CD14-positive monocyte (primary cell): ENCODE data around the gene SLC25A22. TPM values are rescaled to one million over a fixed set of nuclear protein-coding genes. Genes with fewer than 3 reads are reported as not detected.

ENCODE experiments used
- DNase-seq, 3 donors: peaks; one replicate each; pipeline ENCODE4 v3.0.0-alpha.2; 2011 to 2022
- H2AFZ ChIP-seq: 2 replicates; pipeline ENCODE4 v1.6.0; 2012; ENCODE audit warnings: mild to moderate bottlenecking, low read depth, low read length, inconsistent platforms; ENCODE audit not compliant: insufficient read depth, poor library complexity, severe bottlenecking
- H3K27ac ChIP-seq, 2 donors: 1 replicate in 1 of 2; 2 replicates in 1 of 2; pipeline ENCODE4 v1.5.1; 2012 to 2013; ENCODE audit warnings: low read length in 2 of 2, control low read depth in 1 of 2, inconsistent platforms in 1 of 2, low read depth in 1 of 2, mild to moderate bottlenecking in 1 of 2
- H3K27me3 ChIP-seq, 2 donors: one replicate each; pipeline versions ENCODE4 v1.6.0 to v1.6.1; 2011 to 2013; ENCODE audit warnings: low read length in 2 of 2; ENCODE audit not compliant: control insufficient read depth in 2 of 2, insufficient read depth in 2 of 2
- H3K36me3 ChIP-seq, 2 donors: replicated peaks in 1 of 2; 1 replicate in 1 of 2; 2 replicates in 1 of 2; pipeline versions ENCODE4 v1.5.1 to v1.6.1; 2012 to 2013; ENCODE audit warnings: low read length in 2 of 2, control low read depth in 1 of 2, inconsistent platforms in 1 of 2, mild to moderate bottlenecking in 1 of 2; ENCODE audit not compliant: insufficient read depth in 2 of 2, control insufficient read depth in 1 of 2
- H3K4me1 ChIP-seq, 2 donors: 1 replicate in 1 of 2; 2 replicates in 1 of 2; pipeline versions ENCODE4 v1.5.1 to v1.6.1; 2012 to 2013; ENCODE audit warnings: low read length in 2 of 2, control low read depth in 1 of 2, inconsistent platforms in 1 of 2, mild to moderate bottlenecking in 1 of 2, moderate library complexity in 1 of 2; ENCODE audit not compliant: insufficient read depth in 2 of 2, control insufficient read depth in 1 of 2
- H3K4me2 ChIP-seq: replicated peaks from 2 replicates; pipeline ENCODE3; 2012; ENCODE audit warnings: low read length, moderate library complexity, mild to moderate bottlenecking; ENCODE audit not compliant: poor library complexity, severe bottlenecking; ENCODE audit errors: extremely low read depth
- H3K4me3 ChIP-seq, 3 experiments: fragments of 200-600 bp in 1 of 3; sonication (generic) in 1 of 3; replicated peaks in 1 of 3; 1 replicate in 2 of 3; 2 replicates in 1 of 3; pipeline ENCODE4 v1.5.1; 2011 to 2013; ENCODE audit warnings: low read length in 3 of 3, mild to moderate bottlenecking in 3 of 3, control low read depth in 2 of 3, low read depth in 2 of 3, inconsistent platforms in 1 of 3, moderate library complexity in 1 of 3
- H3K79me2 ChIP-seq: 2 replicates; pipeline ENCODE4 v1.6.0; 2012; ENCODE audit warnings: mild to moderate bottlenecking, control low read depth, inconsistent platforms, low read length, moderate library complexity; ENCODE audit not compliant: insufficient read depth
- H3K9ac ChIP-seq: 2 replicates; pipeline ENCODE4 v1.6.0; 2017; ENCODE audit warnings: low read length, mild to moderate bottlenecking; ENCODE audit not compliant: insufficient read depth, poor library complexity, severe bottlenecking
- H3K9me3 ChIP-seq, 2 donors: replicated peaks in 1 of 2; 1 replicate in 1 of 2; 2 replicates in 1 of 2; pipeline versions ENCODE4 v1.5.1 to v1.6.1; 2012 to 2013; ENCODE audit warnings: low read length in 2 of 2, control low read depth in 1 of 2; ENCODE audit not compliant: control insufficient read depth in 1 of 2, insufficient read depth in 1 of 2
- H4K20me1 ChIP-seq: 2 replicates; pipeline ENCODE4 v1.6.0; 2012; ENCODE audit warnings: mild to moderate bottlenecking, low read length, control low read depth, moderate library complexity; ENCODE audit not compliant: insufficient read depth
- H3K27ac Mint-ChIP-seq, 7 donors: one replicate each; pipeline ENCODE4 v1.8.0; 2020; ENCODE audit warnings: mild to moderate bottlenecking in 7 of 7, mixed read lengths in 7 of 7, moderate library complexity in 6 of 7, inconsistent platforms in 2 of 7
- H3K27me3 Mint-ChIP-seq, 3 donors: one replicate each; pipeline ENCODE4 v1.8.0; 2021 to 2022; ENCODE audit warnings: low read depth in 3 of 3, mild to moderate bottlenecking in 3 of 3, mixed read lengths in 3 of 3, moderate library complexity in 3 of 3, inconsistent platforms in 1 of 3
- H3K36me3 Mint-ChIP-seq, 2 donors: one replicate each; pipeline ENCODE4 v1.8.0; 2020; ENCODE audit warnings: mixed read lengths in 2 of 2, inconsistent platforms in 1 of 2, mild to moderate bottlenecking in 1 of 2
- H3K4me1 Mint-ChIP-seq: one replicate; pipeline ENCODE4 v1.8.0; 2020; ENCODE audit warnings: mild to moderate bottlenecking, mixed read lengths
- H3K4me3 Mint-ChIP-seq, 2 donors: one replicate each; pipeline ENCODE4 v1.8.0; 2020; ENCODE audit warnings: mild to moderate bottlenecking in 2 of 2, mixed read lengths in 2 of 2, moderate library complexity in 1 of 2
- H3K9me3 Mint-ChIP-seq, 7 donors: one replicate each; pipeline ENCODE4 v1.8.0; 2020 to 2022; ENCODE audit warnings: mixed read lengths in 7 of 7, mild to moderate bottlenecking in 6 of 7, moderate library complexity in 6 of 7, inconsistent platforms in 2 of 7
- WGBS: methylation state at CpG from one replicate; pipeline ENCODE4 v1.1.5; 2013; ENCODE audit warnings: missing lambda C conversion rate; ENCODE audit not compliant: insufficient coverage; 5-methylcytosine and 5-hydroxymethylcytosine counted together
- intact Hi-C, 2 donors: fragments of 100-400 bp; cut with micrococcal nuclease; formaldehyde crosslinking; loops; one replicate each; pipeline versions ENCODE4 v1.15.0 to v1.15.1; 2023
- polyA plus RNA-seq, 3 donors: library from polyadenylated mRNA; depleted of rRNA in 1 of 3; unstranded in 2 of 3; stranded (reverse) in 1 of 3; fragments of 300-500 nt in 2 of 3; fragments of >200 nt in 1 of 3; fragmentation: Illumina TruSeq in 2 of 3; gene quantifications; 1 replicate in 2 of 3; 2 replicates in 1 of 3; pipeline ENCODE4 v1.2.3, GENCODE V29; 2012 to 2021
- TF ChIP-seq, protein P1 (sequence below): fragments of 200-600 bp; IDR thresholded peaks from one replicate; pipeline ENCODE4 v1.8.0; 2022; ENCODE audit warnings: antibody characterized with exemption, mild to moderate bottlenecking

Gene SLC25A22
- polyA plus RNA-seq, 3 donors = 4.4 to 20.9 (median 5.6) TPM

DNA sequence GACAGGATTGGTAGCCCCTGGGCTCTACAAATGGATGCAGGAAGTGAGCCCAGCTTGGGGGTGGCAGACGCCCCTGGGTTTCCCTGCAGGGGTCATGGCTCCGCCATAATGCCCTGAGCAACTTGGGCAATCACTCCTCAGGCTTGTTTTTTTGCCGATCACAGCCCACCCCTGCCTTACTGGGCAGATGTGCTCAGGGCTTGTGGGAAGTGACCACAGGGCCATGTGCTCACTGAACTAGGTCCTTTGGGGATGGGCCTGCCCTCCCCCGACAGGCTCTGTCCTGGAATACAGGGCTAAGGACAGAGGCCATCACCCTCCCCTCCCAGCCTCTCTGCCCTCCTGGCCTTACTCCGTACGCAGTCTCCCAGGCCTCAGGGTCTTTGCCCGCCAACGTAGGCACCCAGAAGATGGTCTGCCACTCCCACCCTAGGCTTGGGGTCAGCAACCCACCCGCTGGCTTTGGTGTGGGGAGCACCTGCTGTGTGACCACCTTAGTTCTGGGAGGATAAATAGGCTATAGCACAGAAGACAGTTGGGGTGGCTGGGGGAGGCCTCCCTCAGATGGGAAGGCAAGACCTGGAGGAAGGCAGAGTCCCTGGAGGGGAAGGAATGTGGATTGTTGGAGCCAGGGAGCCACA, 15.5 kb upstream of the SLC25A22 start:
- no peaks in the 10 kb centered on the region for H3K27me3 ChIP-seq
- H3K27me3 Mint-ChIP-seq = peaks cover 0 to 9% (median 2%) of the 10 kb centered on the region in 3 donors
- H3K9me3 ChIP-seq = no peaks in the 10 kb centered on the region

DNA sequence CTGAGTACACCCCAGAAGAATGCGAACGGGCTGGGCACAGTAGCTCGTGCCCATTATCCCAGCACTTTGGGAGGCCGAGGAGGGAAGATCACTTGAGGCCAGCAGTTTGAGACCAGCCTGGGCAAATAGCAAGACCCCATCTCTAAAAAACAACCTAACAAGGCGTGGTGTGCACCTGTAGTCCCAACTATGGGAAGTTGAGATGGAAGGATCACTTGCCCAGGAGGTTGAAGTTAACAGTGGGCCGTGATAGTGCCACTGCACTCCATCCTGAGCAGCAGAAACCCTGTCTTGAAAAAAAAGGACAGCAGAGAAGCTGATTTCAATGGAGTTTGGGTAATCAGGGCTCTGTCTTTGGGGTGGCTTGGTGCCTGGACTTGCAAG, 15.0 kb upstream of the SLC25A22 start:
- peaks cover 0 to 5% (median 0%) of the 10 kb centered on the region in 3 donors for H3K27me3 Mint-ChIP-seq
- peak overlapping the region in 1 of 7 donors; percentile 19 for H3K27ac Mint-ChIP-seq
- TF ChIP-seq, protein P1, sequence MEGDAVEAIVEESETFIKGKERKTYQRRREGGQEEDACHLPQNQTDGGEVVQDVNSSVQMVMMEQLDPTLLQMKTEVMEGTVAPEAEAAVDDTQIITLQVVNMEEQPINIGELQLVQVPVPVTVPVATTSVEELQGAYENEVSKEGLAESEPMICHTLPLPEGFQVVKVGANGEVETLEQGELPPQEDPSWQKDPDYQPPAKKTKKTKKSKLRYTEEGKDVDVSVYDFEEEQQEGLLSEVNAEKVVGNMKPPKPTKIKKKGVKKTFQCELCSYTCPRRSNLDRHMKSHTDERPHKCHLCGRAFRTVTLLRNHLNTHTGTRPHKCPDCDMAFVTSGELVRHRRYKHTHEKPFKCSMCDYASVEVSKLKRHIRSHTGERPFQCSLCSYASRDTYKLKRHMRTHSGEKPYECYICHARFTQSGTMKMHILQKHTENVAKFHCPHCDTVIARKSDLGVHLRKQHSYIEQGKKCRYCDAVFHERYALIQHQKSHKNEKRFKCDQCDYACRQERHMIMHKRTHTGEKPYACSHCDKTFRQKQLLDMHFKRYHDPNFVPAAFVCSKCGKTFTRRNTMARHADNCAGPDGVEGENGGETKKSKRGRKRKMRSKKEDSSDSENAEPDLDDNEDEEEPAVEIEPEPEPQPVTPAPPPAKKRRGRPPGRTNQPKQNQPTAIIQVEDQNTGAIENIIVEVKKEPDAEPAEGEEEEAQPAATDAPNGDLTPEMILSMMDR = no peak
- H3K4me3 Mint-ChIP-seq = no peak overlapping the region
- peaks cover 22 to 30% of the 10 kb centered on the region in 2 donors for H3K4me1 ChIP-seq
- H3K79me2 ChIP-seq = peaks cover 38% of the 10 kb centered on the region
- peaks cover 22 to 30% of the 10 kb centered on the region in 2 donors for H3K36me3 Mint-ChIP-seq
- intact Hi-C loops = no loop called here
- H3K9ac ChIP-seq = no peak overlapping the region
- no peak overlapping the region for H3K4me2 ChIP-seq
- H3K4me1 Mint-ChIP-seq = peaks cover 27% of the 10 kb centered on the region
- no peak overlapping the region for H3K4me3 ChIP-seq
- H4K20me1 ChIP-seq = peaks cover 40% of the 10 kb centered on the region
- H2AFZ ChIP-seq = no peak overlapping the region
- H3K9me3 ChIP-seq = no peaks in the 10 kb centered on the region
- 96% methylated on average over 4 of the region's 6 CpGs for WGBS
- H3K27ac ChIP-seq = no peak overlapping the region
- H3K9me3 Mint-ChIP-seq = peaks cover 0 to 2% (median 0%) of the 10 kb centered on the region in 7 donors
- no peak for DNase-seq
- no peaks in the 10 kb centered on the region for H3K27me3 ChIP-seq
- peaks cover 23 to 29% of the 10 kb centered on the region in 2 donors for H3K36me3 ChIP-seq

More for the DNA sequence above, 15.5 kb upstream of the SLC25A22 start:
- DNase-seq = no peak
- H3K9me3 Mint-ChIP-seq = peaks cover 0 to 2% (median 0%) of the 10 kb centered on the region in 7 donors
- intact Hi-C loops = no loop called here
- peaks cover 20 to 30% of the 10 kb centered on the region in 2 donors for H3K4me1 ChIP-seq
- peaks cover 33% of the 10 kb centered on the region for H3K79me2 ChIP-seq
- peaks cover 23 to 29% of the 10 kb centered on the region in 2 donors for H3K36me3 ChIP-seq
- peak overlapping the region in 3 of 7 donors; percentile 66 to 77 (median 69) for H3K27ac Mint-ChIP-seq
- no peak overlapping the region for H2AFZ ChIP-seq
- H3K9ac ChIP-seq = no peak overlapping the region
- H4K20me1 ChIP-seq = peaks cover 40% of the 10 kb centered on the region
- TF ChIP-seq, protein P1 = no peak
- H3K36me3 Mint-ChIP-seq = peaks cover 22 to 30% of the 10 kb centered on the region in 2 donors
- H3K4me1 Mint-ChIP-seq = peaks cover 25% of the 10 kb centered on the region
- H3K4me2 ChIP-seq = no peak overlapping the region
- 79% methylated on average over 5 of the region's 9 CpGs for WGBS
- H3K4me3 ChIP-seq = no peak overlapping the region
- H3K27ac ChIP-seq = peak overlapping the region in 1 of 2 donors; percentile 7
- peak overlapping the region in 1 of 2 donors; percentile 21 for H3K4me3 Mint-ChIP-seq
